Fibroblast of skin of left quadriceps (primary cell): ENCODE measurements around the gene LRRC59.
"Not testable (repeated sequence)": the region's sequence is repeated elsewhere in the genome, so short reads cannot be mapped to it uniquely, and the experiment has no call there.

Experiments
- DNase-seq, 2 experiments: peaks; one replicate each; pipeline ENCODE4 v3.0.0-alpha.2; 2013; ENCODE audit warnings: low read depth in 2 of 2

LRRC59 gene

DNA sequence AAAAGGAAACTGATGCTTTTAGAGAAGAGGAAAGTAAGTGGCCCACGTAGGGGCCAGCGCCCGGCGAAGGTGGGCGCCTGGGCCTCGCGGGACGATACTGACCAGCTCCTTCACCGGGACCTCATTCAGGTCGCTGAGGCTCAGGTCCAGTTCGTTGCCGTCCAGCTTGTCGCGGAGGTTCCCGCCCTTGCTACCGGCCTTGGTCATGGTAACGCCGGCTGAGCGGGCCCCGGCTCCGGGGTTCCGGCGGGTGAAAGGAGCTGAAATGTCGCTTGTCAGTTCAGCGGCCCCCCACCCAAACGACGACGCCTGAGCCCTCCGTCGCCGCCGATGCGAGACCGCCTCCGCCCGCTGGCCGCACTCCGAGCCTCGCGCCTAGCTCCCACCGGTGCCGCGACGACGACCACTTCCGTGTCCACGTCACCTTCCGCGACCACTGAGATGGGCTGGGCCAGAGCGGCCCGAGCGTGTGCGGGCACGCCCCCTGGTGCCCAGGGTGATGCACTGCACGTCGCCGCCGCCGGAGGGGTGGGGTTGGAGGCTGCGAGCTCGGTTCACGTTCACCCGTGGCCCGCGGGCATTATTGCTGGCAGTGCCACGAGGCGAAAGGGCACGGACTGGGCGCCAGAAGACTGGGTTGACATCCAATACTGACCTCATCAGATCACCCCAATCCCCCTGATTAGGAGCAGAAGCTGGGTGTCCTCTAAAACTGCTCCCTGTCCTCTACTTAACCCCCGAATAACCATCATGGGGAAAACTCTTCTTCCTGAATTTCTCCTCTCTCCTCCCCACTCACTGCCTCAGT is at the start of gene LRRC59:
Gene LRRC59, minus strand, starts transcription at position 413 of the 808 bp plus-strand sequence. Its CDS starts 206 bp downstream, at position 207.
- peak; percentile 57 to 60 for DNase-seq

GRCh38 chr17:50445730-50446325 is 48.5 kb upstream of the LRRC59 start:
- no peak for DNase-seq

DNA sequence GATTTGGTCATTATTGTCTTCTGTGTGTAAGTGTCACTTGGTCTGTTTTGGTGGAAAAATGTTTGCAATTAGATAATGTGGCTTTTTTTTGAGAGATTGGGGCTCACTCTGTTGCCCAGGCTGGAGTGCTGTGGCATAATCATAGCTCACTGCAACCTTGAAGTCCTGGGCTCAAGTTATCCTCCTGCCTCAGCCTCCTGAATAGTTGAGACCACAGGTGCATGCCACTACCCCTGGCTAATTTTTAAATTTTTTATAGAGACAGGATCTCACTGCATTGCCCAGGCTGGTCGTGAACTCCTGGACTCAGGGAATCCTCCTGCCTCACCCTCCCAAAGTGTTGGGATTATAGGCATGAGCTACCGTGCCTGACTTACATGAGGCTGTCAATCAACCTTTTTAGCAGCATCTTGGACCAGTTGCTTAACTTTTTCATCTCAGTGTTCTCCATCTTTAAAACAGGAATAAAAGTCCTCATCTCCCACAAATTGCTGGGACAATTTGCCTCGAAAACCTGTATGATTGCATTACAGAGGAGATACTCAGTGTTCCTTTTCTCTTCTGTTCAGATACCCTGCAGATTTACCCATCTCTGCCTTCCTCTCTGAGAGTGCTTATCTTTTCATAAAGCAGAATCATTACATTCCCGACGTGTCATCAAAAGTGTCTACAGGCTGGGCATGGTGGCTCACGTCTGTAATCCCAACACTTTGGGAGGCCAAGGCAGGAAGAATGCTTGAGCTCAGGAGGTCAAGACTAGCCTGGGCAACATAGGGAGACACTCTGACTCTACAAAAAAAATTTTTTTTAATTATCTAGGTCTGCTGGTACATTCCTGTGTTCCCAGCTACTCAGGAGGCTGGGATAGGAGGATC is 47.8 kb upstream of the LRRC59 start:
- no peak for DNase-seq

DNA sequence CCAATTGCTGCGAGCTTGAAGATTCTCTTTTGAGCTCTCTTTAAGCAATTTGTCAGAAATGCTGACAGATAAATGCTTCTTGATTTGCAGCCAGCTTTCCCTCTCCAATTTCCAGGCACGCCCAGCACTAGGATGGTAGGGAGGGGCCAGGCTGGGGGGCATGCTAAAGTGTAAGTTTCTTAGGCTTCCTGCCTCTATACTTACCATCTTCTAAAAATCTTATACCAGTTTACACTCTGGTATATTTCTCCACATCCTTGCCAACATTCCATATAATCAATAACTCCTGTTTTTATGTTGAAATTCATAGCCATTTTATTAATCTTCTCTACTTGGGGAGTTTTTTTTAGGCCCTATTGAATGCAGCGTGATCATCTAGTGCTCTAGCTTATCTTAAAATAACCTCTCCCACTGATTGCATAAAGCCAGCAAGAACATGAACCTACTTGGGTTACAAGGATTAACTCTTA is 46.2 kb upstream of the LRRC59 start:
- no peak for DNase-seq

- no peak for DNase-seq
Observed at GRCh38 chr17:50440838-50441829, 43.8 kb upstream of the LRRC59 start.

GRCh38 chr17:50440172-50440837 is 43.0 kb upstream of the LRRC59 start:
- no peak for DNase-seq

- DNase-seq = no peak
Observed at GRCh38 chr17:50439008-50439407, 41.7 kb upstream of the LRRC59 start.

DNA sequence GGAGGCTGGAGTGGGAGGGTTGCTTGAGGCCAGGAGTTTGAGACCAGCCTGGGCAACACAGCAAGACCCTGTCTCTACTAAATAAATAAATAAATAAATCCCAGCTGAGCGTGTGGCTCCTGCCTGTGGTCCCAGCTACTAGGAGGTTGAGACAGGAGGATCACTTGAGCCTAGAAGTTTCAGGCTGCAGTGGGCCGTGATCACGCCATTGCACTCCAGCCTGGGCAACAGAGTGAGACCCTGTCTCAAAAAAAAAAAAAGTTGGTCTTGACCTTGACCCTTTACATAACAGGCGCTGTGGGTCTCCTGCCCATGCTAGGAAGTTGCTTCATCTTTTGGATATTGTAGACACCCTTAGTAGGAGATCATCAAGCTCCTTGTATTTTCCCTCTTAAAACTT is 40.1 kb upstream of the LRRC59 start:
- no peak for DNase-seq

GRCh38 chr17:50432125-50432762 is 34.9 kb upstream of the LRRC59 start:
- DNase-seq = no peak

- DNase-seq = peak in 1 of 2 experiments; percentile 20
Observed at GRCh38 chr17:50430821-50431618, 33.7 kb upstream of the LRRC59 start.

GRCh38 chr17:50429793-50430192 is 32.5 kb upstream of the LRRC59 start:
- DNase-seq = no peak

- DNase-seq = no peak
Observed at GRCh38 chr17:50428831-50429424, 31.6 kb upstream of the LRRC59 start.

DNA sequence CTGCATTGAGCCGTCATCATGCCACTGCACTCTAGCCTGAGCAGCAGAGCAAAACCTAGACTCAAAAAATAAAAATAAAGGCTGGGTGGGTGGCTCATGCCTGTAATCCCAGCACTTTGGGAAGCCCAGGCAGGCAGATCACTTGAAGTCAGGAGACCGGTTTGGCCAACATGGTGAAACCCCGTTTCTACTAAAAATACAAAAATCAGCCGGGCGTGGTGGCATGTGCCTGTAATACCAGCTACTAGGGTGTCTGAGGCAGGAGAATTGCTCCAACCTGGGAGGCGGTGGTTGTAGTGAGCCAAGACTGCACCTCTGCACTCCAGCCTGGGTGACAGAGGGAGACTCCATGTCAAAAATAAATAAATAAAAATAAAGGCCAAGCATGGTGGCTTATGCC is 30.8 kb upstream of the LRRC59 start:
- not testable (repeated sequence) for DNase-seq

DNA sequence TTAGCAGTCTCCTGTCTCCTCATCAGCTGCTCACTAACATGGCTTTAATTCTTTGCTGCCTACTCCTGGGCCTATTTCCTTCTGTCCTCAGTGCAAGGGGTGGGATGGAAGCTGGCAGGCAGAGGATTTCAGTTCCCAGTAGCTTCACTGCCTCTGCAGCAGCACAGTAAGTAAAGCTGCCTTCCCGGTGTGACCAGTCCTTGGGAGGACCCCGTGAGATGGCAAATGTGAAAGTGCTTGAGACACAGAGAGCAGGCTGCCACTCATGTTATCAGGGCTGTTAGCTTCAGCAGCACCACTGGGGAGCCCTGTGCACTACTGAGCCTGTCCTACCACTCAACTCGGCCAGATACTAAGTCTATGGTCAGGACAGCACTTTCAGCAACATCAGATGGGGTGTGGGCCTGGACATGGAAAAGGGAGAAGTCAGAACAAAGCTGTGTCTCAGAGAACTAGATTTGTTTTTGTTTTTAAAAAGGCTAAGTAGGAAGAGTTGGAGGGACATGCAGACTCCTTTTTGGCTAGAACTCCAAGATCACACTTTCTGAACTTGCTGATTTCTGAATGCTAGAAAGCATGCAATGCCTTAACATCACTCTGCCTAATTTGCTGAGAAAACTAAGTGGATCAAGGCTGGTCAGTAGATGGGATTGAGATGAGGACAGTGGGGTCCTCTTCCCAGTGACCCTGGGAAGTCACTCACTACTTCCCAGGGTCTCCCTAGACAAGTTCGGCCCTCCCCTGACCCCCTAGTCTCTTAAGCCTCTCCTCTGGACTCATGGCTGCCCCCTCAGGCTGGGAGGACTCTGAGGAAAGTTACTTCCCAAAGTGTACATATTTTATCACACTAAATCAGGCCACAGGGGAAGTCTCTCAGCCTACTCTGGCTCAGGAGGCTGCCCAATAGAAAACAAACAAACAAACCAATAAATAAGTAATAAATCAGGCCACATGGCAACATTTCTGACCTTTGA is 29.8 kb upstream of the LRRC59 start:
- DNase-seq = no peak

DNA sequence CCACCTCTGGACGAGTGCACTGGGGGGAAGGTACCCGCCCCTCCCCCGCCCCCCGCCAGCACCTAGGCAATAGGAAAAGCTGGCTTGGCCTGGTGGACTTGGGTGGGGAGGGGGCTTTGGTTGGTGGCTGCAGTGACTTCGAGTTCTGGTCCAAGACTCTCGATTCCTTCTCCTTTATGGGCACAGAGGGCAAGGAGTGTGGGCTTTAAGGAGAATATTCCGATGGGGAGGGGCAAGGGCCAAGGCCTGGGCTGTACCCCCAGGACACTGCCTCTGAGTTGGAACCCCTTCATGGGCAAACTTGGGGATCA is 29.1 kb upstream of the LRRC59 start:
- no peak for DNase-seq

GRCh38 chr17:50425682-50426471 is 28.6 kb upstream of the LRRC59 start, which contains the start of gene ACSF2:
Gene ACSF2, plus strand, starts transcription at chr17:50426218. Its CDS starts 44 bp downstream, at chr17:50426262.
- DNase-seq = peak in 1 of 2 experiments; percentile 20
